ENCODE measurements around the gene XYLT1. TPM values are rescaled to one million over a fixed set of nuclear protein-coding genes. Genes with fewer than 3 reads are reported as not detected.

XYLT1 gene
- total RNA-seq, 1 experiment from 2014 or later: under 0.01 TPM

DNA sequence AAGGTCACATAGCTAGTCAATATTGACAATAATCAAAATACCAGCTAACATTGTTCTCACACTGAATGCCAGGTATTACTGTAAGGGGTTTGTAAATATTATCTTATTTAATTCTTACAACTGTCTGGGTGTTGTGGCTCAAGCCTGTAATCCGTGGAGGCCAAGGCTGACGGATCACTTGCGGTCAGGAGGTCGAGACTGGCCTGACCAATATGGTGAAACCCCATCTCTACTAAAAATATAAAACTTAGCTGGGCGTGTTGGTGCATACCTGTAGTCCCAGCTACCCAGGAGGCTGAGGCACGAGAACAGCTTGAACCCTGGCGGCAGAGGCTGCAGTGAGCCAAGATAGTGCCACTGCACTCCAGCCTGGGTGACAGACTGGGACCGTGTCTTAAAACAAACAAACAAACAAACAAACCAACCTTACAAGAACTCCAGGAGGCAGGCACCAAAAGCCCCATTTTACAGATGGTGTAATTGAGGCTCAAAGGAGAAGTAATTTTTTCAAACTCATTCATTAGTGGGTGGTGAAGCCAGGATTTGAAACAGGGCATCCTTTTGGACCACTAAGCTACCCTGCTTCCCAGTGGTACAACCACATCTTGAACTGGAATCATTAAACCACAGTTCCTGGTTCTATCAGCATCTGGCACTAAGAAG, 104.3 kb downstream of the XYLT1 start:
- no peak for DNase-seq
- no peak overlapping the region for H3K27ac ChIP-seq
- H3K4me1 ChIP-seq: no peaks in the 10 kb centered on the region

DNA sequence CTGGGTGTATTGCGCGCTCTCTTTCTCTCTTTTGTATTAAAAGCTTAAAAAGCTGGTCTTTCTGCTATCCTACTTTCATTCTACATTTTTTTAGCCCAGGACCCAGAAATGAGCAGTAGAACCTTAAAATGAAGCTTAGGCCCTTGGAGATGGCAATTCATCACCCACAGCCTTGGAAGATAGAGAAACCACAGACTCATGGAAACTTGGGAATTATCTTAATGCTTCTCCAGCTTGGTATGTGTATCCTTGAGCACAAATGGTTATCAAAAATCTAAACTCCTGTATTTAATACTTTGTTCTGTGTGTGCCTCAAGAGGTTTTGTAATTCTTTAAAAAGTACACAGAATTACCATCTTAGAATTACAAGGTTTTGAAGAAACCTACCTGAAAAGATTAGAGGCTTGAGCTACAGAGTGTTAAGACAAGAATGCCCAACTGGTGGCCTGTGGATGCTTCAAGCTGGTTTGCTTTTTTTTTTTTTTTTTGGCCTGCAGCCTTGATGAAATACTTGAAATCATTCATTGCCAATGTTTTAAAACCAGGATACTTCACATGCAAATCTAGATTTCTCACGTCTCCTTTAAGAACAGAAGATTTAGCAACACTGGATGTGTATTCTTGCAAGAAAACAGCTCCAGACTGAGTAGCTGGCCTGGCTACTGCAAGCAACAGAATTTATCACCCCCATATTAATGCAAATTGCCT, 105.0 kb downstream of the XYLT1 start:
- H3K27me3 ChIP-seq: peaks cover 7% of the 10 kb centered on the region; the same call in 1 of the 2 replicates
- H3K9me3 ChIP-seq (replicated peaks): no peaks in the 10 kb centered on the region
- H3K4me1 ChIP-seq: no peaks in the 10 kb centered on the region
- no peak overlapping the region for H3K4me3 ChIP-seq
- no peak overlapping the region for H3K27ac ChIP-seq
- no peaks in the 10 kb centered on the region for H3K36me3 ChIP-seq
- no peak for DNase-seq

More for the DNA sequence above, 104.3 kb downstream of the XYLT1 start:
- no peaks in the 10 kb centered on the region for H3K36me3 ChIP-seq
- H3K4me3 ChIP-seq: no peak overlapping the region
- H3K9me3 ChIP-seq (replicated peaks): no peaks in the 10 kb centered on the region
- H3K27me3 ChIP-seq: peaks cover 7% of the 10 kb centered on the region; the same call in 1 of the 2 replicates

GRCh38 chr16:17365211-17365541, 105.6 kb downstream of the XYLT1 start:
- H3K27me3 ChIP-seq: peaks cover 7% of the 10 kb centered on the region; the same call in 1 of the 2 replicates
- no peak overlapping the region for H3K4me3 ChIP-seq
- no peaks in the 10 kb centered on the region for H3K36me3 ChIP-seq
- H3K4me1 ChIP-seq: no peaks in the 10 kb centered on the region
- H3K27ac ChIP-seq: no peak overlapping the region
- DNase-seq: no peak
- no peaks in the 10 kb centered on the region for H3K9me3 ChIP-seq (replicated peaks)

GRCh38 chr16:17364319-17365210, 106.2 kb downstream of the XYLT1 start:
- H3K27me3 ChIP-seq: peaks cover 7% of the 10 kb centered on the region; the same call in 1 of the 2 replicates
- H3K27ac ChIP-seq: no peak overlapping the region
- H3K9me3 ChIP-seq (replicated peaks): no peaks in the 10 kb centered on the region
- no peak overlapping the region for H3K4me3 ChIP-seq
- no peak for DNase-seq
- H3K4me1 ChIP-seq: no peaks in the 10 kb centered on the region
- H3K36me3 ChIP-seq: no peaks in the 10 kb centered on the region

DNA sequence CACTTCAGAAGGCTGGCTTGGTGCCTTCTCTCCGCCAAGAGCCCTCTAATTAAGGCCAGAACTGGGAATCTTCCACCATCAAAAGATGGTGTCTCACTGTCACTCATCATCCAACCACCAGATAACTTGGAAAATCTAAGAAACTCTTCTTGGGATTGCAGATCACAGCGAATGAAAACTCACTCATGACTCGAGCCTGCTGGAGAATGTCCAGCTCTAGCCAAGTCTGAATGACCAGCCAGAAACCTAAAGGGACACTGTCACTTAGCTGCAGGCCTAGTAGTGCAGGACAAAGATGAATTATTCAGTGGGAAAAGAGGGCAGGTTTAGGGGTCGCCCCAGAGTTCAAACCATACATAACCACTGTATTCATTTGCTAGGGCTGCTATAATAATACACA, 107.8 kb downstream of the XYLT1 start:
- Histone ChIP-seq H3K9me3 (replicated peaks) (no peaks in the 10 kb centered on the region), H3K4me1 (no peaks in the 10 kb centered on the region), H3K27ac (no peak overlapping the region), H3K4me3 (no peak overlapping the region), H3K36me3 (no peaks in the 10 kb centered on the region), H3K27me3 (peaks cover 7% of the 10 kb centered on the region; the same call in 1 of the 2 replicates)
- no peak for DNase-seq

- H3K36me3 ChIP-seq: no peaks in the 10 kb centered on the region
- H3K9me3 ChIP-seq (replicated peaks): no peaks in the 10 kb centered on the region
- no peaks in the 10 kb centered on the region for H3K4me1 ChIP-seq
- H3K27me3 ChIP-seq: no peaks in the 10 kb centered on the region; the same call in 1 of the 2 replicates
- DNase-seq: no peak
- H3K4me3 ChIP-seq: no peak overlapping the region
- H3K27ac ChIP-seq: no peak overlapping the region
These were observed 108.6 kb downstream of the XYLT1 start for GRCh38 chr16:17362183-17362582.

DNA sequence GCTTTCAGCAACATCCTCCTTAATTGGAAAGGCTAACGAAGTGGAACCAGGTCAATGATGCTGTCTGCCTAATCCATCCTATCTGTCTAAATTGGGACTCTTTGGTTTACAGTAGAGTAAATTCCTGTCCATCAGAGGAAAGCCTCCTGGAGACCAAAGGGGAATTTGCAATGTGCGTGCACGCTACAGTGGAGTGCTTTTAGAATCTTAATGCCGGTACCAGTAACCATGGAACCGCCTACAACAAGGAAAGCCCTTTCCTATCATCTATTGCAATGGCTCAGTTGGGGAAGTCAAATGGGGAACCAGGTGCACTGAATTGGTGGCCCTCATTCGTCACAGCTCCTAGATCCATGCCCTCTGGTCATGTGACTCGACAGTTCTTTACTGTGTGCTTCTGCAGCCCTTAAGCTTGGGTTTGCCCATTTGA, 110.1 kb downstream of the XYLT1 start:
- H3K27ac ChIP-seq: no peak overlapping the region
- DNase-seq: no peak
- H3K9me3 ChIP-seq (replicated peaks): no peaks in the 10 kb centered on the region
- no peaks in the 10 kb centered on the region for H3K27me3 ChIP-seq
- no peaks in the 10 kb centered on the region for H3K4me1 ChIP-seq
- H3K36me3 ChIP-seq: no peaks in the 10 kb centered on the region
- no peak overlapping the region for H3K4me3 ChIP-seq

DNA sequence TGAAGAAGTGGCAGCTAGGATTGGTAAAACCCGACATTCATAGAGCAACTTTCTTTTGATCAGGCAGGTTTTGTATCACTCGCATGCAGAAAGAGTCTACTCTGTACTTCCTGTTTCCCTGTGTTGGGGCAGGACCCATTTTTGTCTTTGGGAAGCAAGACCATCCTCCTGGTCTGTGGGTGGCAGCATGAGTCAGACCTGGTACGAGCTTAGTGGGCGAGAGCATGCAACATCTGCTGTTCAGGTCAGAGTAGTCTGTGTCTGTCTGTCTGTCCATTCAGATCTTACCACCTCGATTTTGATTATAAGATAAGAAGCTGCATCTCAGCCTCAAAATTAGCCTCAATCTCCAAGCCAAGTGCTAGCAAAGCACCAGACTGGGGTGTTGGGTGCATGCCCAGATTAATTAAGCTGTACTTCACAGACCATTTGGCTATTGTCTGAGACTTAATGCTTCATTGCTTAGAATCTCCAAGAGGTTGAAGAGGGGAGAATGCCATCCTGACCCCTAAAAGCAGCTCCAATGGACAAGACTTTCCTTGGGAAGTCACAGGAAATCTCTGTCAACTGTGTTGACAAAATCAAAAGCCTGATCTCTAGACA, 110.9 kb downstream of the XYLT1 start:
- H3K9me3 ChIP-seq (replicated peaks): no peaks in the 10 kb centered on the region
- H3K27me3 ChIP-seq: no peaks in the 10 kb centered on the region
- no peaks in the 10 kb centered on the region for H3K4me1 ChIP-seq
- H3K4me3 ChIP-seq: no peak overlapping the region
- no peak overlapping the region for H3K27ac ChIP-seq
- no peaks in the 10 kb centered on the region for H3K36me3 ChIP-seq
- DNase-seq: no peak

GRCh38 chr16:17358846-17359245, 111.9 kb downstream of the XYLT1 start:
- Histone ChIP-seq H3K9me3 (replicated peaks) (no peaks in the 10 kb centered on the region), H3K27me3 (no peaks in the 10 kb centered on the region), H3K27ac (no peak overlapping the region), H3K4me3 (no peak overlapping the region), H3K36me3 (no peaks in the 10 kb centered on the region), H3K4me1 (no peaks in the 10 kb centered on the region)
- no peak for DNase-seq

DNA sequence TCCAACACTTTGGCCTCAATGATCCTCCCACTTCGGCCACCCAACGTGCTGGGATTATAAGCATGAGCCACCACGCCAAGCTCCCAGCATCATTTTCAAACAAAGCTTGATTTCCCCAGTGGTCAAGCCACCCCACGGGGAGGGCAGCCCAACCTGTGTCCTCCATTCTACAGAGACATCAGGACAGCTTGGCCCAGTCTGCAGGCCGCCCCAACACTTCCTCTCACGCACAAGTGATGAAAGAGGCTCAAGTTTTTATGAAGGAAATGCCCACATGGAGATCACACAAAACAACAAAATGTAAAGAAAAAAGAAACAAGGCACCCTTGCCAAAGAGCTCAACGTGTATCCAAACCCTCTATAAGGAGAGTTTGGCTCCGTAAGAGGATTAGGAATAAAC, 112.4 kb downstream of the XYLT1 start:
- DNase-seq: no peak
- Histone ChIP-seq H3K4me1 (no peaks in the 10 kb centered on the region), H3K9me3 (replicated peaks) (no peaks in the 10 kb centered on the region), H3K36me3 (no peaks in the 10 kb centered on the region), H3K27ac (no peak overlapping the region), H3K4me3 (no peak overlapping the region), H3K27me3 (no peaks in the 10 kb centered on the region)

GRCh38 chr16:17357307-17358062, 113.3 kb downstream of the XYLT1 start:
- no peak for DNase-seq
- Histone ChIP-seq H3K36me3 (no peaks in the 10 kb centered on the region), H3K27me3 (no peaks in the 10 kb centered on the region), H3K4me1 (no peaks in the 10 kb centered on the region), H3K9me3 (replicated peaks) (no peaks in the 10 kb centered on the region), H3K4me3 (no peak overlapping the region), H3K27ac (no peak overlapping the region)

DNA sequence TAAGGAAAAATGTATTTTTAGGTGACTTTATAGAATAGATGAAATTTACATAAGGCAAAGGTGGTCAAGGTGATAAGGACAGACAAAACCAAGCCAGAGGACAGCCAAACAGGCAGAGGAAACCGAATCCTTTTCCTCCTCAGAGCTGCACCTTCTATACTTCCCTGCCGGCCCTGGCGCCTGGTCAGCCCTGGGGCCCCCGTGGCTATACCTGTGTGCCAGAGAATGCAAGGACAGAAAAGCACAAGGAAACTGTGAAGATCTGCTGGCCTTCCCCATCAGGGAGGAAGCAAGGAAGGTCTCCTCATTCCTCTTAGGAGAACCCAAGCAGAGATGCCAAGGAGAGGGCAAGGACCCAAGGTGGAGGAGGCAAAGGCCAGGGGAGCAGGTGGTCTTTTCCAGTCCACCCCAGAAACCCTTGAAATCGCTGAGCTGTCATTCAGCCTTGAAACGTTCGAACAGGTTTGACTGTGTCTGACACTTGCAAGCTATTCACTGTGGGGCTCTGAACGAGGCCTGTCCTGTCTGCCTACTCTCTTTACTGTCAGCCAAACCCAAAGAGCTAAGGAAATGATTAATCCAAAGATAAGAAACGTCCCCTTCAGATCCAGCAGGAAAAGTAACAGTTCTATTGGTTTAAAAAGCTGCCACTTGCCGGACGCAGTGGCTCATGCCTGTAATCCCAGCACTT, 114.4 kb downstream of the XYLT1 start:
- H3K36me3 ChIP-seq: no peaks in the 10 kb centered on the region
- no peaks in the 10 kb centered on the region for H3K27me3 ChIP-seq
- H3K4me3 ChIP-seq: no peak overlapping the region
- H3K4me1 ChIP-seq: no peaks in the 10 kb centered on the region
- H3K27ac ChIP-seq: no peak overlapping the region
- H3K9me3 ChIP-seq (replicated peaks): no peaks in the 10 kb centered on the region
- no peak for DNase-seq

DNA sequence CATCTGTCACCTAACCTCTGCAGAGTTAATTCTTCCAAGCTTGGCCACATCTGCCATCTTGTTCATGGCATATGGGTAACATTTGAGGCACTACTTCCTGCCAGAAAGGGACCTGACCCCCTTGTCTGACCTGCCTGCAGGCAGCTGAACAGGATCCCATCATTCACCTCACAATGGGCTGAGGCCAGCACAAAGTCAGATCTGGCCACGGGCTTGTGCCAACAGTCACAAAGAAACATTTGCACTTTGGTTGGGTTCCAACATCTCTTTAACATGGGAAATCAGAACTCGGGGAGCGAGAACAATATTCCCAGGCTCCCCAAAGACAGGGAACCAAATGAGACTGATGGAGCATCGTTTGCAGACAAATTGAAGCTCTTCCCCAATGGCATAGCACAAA, 116.1 kb downstream of the XYLT1 start:
- DNase-seq: no peak
- Histone ChIP-seq H3K27ac (no peak overlapping the region), H3K36me3 (no peaks in the 10 kb centered on the region), H3K4me3 (no peak overlapping the region), H3K9me3 (replicated peaks) (no peaks in the 10 kb centered on the region), H3K27me3 (no peaks in the 10 kb centered on the region), H3K4me1 (no peaks in the 10 kb centered on the region)
